Glutamatergic neuron (in vitro differentiated cells): Measurements from ENCODE around the gene KIDINS220. TPM values are rescaled to one million over a fixed set of nuclear protein-coding genes. Genes with fewer than 3 reads are reported as not detected.

Source experiments
- DNase-seq: peaks from one replicate; pipeline ENCODE4 v3.0.0; 2022
- H3K27ac Mint-ChIP-seq: one replicate; pipeline ENCODE4 v1.8.0; 2020; ENCODE audit warnings: mild to moderate bottlenecking, mixed read lengths, inconsistent platforms; ENCODE audit not compliant: unreplicated experiment
- H3K27me3 Mint-ChIP-seq: one replicate; pipeline ENCODE4 v1.8.0; 2020; ENCODE audit warnings: mild to moderate bottlenecking, moderate library complexity, mixed read lengths, inconsistent platforms; ENCODE audit not compliant: unreplicated experiment
- H3K36me3 Mint-ChIP-seq: one replicate; pipeline ENCODE4 v1.8.0; 2020; ENCODE audit warnings: mild to moderate bottlenecking, mixed read lengths, inconsistent platforms; ENCODE audit not compliant: unreplicated experiment
- H3K4me1 Mint-ChIP-seq: one replicate; pipeline ENCODE4 v1.8.0; 2020; ENCODE audit warnings: mild to moderate bottlenecking, low read depth, mixed read lengths, inconsistent platforms; ENCODE audit not compliant: unreplicated experiment
- H3K4me3 Mint-ChIP-seq: one replicate; pipeline ENCODE4 v1.8.0; 2020; ENCODE audit warnings: mild to moderate bottlenecking, mixed read lengths, inconsistent platforms; ENCODE audit not compliant: unreplicated experiment
- H3K9me3 Mint-ChIP-seq: one replicate; pipeline ENCODE4 v1.8.0; 2020; ENCODE audit warnings: mild to moderate bottlenecking, moderate library complexity, mixed read lengths, inconsistent platforms; ENCODE audit not compliant: unreplicated experiment
- total RNA-seq: library from RNA; stranded (reverse); fragmentation: NEBNext Ultra II Directional; extraction: Animal tissue kit (Norgen Biotek cat#: 25700); gene quantifications from one replicate; pipeline ENCODE4 v1.2.1, GENCODE V29; 2021; ENCODE audit not compliant: unreplicated experiment
- TF ChIP-seq, protein P1 (sequence below): fragments of 200-600 bp; sonication (generic); IDR thresholded peaks from one replicate; pipeline ENCODE4 v1.5.0; 2021; ENCODE audit not compliant: partially characterized antibody, unreplicated experiment

Gene KIDINS220
- total RNA-seq, 1 donor from 2014 or later, result 188 TPM

- Mint-ChIP-seq H3K36me3 (no peaks in the 10 kb centered on the region), H3K27me3 (no peaks in the 10 kb centered on the region), H3K27ac (no peak overlapping the region), H3K4me1 (peaks cover 18% of the 10 kb centered on the region), H3K4me3 (no peak overlapping the region), H3K9me3 (no peaks in the 10 kb centered on the region)
- no peak for DNase-seq
- TF ChIP-seq, protein P1, sequence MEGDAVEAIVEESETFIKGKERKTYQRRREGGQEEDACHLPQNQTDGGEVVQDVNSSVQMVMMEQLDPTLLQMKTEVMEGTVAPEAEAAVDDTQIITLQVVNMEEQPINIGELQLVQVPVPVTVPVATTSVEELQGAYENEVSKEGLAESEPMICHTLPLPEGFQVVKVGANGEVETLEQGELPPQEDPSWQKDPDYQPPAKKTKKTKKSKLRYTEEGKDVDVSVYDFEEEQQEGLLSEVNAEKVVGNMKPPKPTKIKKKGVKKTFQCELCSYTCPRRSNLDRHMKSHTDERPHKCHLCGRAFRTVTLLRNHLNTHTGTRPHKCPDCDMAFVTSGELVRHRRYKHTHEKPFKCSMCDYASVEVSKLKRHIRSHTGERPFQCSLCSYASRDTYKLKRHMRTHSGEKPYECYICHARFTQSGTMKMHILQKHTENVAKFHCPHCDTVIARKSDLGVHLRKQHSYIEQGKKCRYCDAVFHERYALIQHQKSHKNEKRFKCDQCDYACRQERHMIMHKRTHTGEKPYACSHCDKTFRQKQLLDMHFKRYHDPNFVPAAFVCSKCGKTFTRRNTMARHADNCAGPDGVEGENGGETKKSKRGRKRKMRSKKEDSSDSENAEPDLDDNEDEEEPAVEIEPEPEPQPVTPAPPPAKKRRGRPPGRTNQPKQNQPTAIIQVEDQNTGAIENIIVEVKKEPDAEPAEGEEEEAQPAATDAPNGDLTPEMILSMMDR, result no peak
These were observed 11.1 kb upstream of the KIDINS220 start for GRCh38 chr2:8848328-8849100.

DNA sequence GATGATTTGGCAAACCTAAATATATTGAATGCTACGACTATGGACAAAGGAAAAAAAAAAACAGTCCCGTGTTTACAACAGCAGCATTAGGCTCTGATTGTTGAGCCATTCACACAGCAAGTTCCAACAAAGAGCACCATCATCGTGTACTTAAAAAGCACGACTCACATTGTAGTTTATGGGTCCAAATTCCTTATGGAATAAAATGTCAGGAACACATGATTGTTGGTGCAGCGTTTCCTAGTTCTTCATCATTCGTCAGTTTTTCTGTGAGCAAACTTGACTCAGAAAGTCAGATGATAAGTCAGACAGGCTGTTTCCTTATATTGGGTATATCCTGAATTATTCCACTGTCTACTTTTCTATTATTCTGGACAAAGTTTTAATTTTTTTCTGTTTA, 10.0 kb upstream of the KIDINS220 start:
- no peak for DNase-seq
- Mint-ChIP-seq H3K36me3 (no peaks in the 10 kb centered on the region), H3K27ac (no peak overlapping the region), H3K4me3 (no peak overlapping the region), H3K4me1 (peaks cover 16% of the 10 kb centered on the region), H3K27me3 (no peaks in the 10 kb centered on the region), H3K9me3 (no peaks in the 10 kb centered on the region)
- TF ChIP-seq, protein P1, result no peak

GRCh38 chr2:8841932-8842331, 4.5 kb upstream of the KIDINS220 start:
- TF ChIP-seq, protein P1, result no peak
- H3K27ac Mint-ChIP-seq, result no peak overlapping the region
- DNase-seq, result no peak
- peaks cover 3% of the 10 kb centered on the region for H3K9me3 Mint-ChIP-seq
- peaks cover 10% of the 10 kb centered on the region for H3K36me3 Mint-ChIP-seq
- H3K4me1 Mint-ChIP-seq, result no peaks in the 10 kb centered on the region
- no peaks in the 10 kb centered on the region for H3K27me3 Mint-ChIP-seq
- no peak overlapping the region for H3K4me3 Mint-ChIP-seq

DNA sequence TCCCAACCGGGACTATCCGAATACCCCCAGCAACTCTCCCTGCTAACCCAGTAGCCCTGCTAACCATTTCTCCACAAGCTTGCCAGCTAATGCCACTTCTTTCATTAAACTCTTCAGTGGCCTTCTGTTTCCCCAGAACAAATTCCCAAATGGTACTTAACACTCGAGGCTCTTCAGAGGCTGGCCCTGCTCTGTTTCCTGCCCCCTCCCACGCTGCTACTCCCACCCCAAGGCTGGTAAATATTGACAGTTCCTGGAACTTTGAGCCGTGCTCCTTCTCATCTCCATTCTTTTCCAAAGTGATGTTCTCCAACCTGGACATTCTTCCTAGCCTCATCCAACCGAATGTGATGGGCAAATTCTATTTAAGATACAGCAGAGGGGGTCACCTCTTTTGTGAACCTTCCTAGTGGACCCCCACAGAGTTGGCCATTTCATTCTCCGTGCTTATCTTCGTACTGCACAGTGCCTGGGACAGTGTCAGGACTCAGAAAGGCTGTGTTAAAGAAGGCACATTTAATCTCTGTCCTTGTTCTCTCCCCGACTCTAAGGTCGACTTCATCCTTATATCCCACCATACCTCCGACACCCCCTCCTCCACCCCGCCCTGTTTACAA, 3.2 kb upstream of the KIDINS220 start:
- peaks cover 10% of the 10 kb centered on the region for H3K36me3 Mint-ChIP-seq
- no peak for DNase-seq
- no peak overlapping the region for H3K27ac Mint-ChIP-seq
- H3K27me3 Mint-ChIP-seq, result no peaks in the 10 kb centered on the region
- H3K4me3 Mint-ChIP-seq, result no peak overlapping the region
- peaks cover 4% of the 10 kb centered on the region for H3K4me1 Mint-ChIP-seq
- peaks cover 5% of the 10 kb centered on the region for H3K9me3 Mint-ChIP-seq
- TF ChIP-seq, protein P1, result no peak
